SH-SY5Y (cell line): ENCODE data around the gene MAP7D3.
"Not testable (repeated sequence)": the region's sequence is repeated elsewhere in the genome, so short reads cannot be mapped to it uniquely, and the experiment has no call there.

ENCODE experiments used
- GATA2 ChIP-seq: IDR thresholded peaks from 2 replicates; pipeline ENCODE4 v1.6.1; 2011; ENCODE audit warnings: mild to moderate bottlenecking, low read depth, low read length
- GATA3 ChIP-seq: IDR thresholded peaks from 2 replicates; pipeline ENCODE4 v1.6.1; 2011; ENCODE audit warnings: low read depth, mild to moderate bottlenecking, low read length, moderate library complexity

MAP7D3 gene

GRCh38 chrX:136251041-136251991 is at the start of gene MAP7D3:
TSS of gene MAP7D3 (minus strand) at chrX:136251400. CDS start at chrX:136251358, 42 bp downstream.
- TF ChIP-seq GATA2 (no peak), GATA3 (no peak)

- TF ChIP-seq GATA3, GATA2: not testable (repeated sequence)
These were observed 49.5 kb upstream of the MAP7D3 start, which contains the start of gene ADGRG4 for GRCh38 chrX:136300721-136301120. TSS of gene ADGRG4 (plus strand) at chrX:136300963. CDS start at chrX:136308778, 7,815 bp downstream.

GRCh38 chrX:136295380-136295779 is 44.2 kb upstream of the MAP7D3 start:
- TF ChIP-seq GATA2 (no peak), GATA3 (no peak)

GRCh38 chrX:136292656-136293055 is 41.5 kb upstream of the MAP7D3 start:
- no peak for TF ChIP-seq GATA2
- no peak for TF ChIP-seq GATA3

- no peak for TF ChIP-seq GATA3
- no peak for TF ChIP-seq GATA2
These were observed 40.6 kb upstream of the MAP7D3 start for GRCh38 chrX:136291824-136292223.

- TF ChIP-seq GATA3 (no peak), GATA2 (no peak)
These were observed 24.4 kb upstream of the MAP7D3 start for GRCh38 chrX:136275553-136275952.

GRCh38 chrX:136273986-136274385 is 22.8 kb upstream of the MAP7D3 start:
- no peak for TF ChIP-seq GATA3
- TF ChIP-seq GATA2 = no peak

- TF ChIP-seq GATA2 (no peak), GATA3 (no peak)
These were observed 21.1 kb upstream of the MAP7D3 start for GRCh38 chrX:136272325-136272724.

- no peak for TF ChIP-seq GATA2
- TF ChIP-seq GATA3 = no peak
These were observed 20.1 kb upstream of the MAP7D3 start for GRCh38 chrX:136271300-136271699.

- TF ChIP-seq GATA2 = no peak
- TF ChIP-seq GATA3 = no peak
These were observed 18.7 kb upstream of the MAP7D3 start for GRCh38 chrX:136269921-136270320.

GRCh38 chrX:136268051-136269048 is 17.1 kb upstream of the MAP7D3 start:
- TF ChIP-seq GATA3 = no peak
- peak; percentile 41; the same call in 1 of the 2 replicates for TF ChIP-seq GATA2

GRCh38 chrX:136266828-136267227 is 15.6 kb upstream of the MAP7D3 start:
- no peak for TF ChIP-seq GATA2
- TF ChIP-seq GATA3 = no peak

GRCh38 chrX:136262812-136263315 is 11.7 kb upstream of the MAP7D3 start:
- TF ChIP-seq GATA2 (no peak), GATA3 (no peak)

GRCh38 chrX:136262243-136262642 is 11.0 kb upstream of the MAP7D3 start:
- TF ChIP-seq GATA2 (no peak), GATA3 (no peak)

- no peak for TF ChIP-seq GATA3
- no peak for TF ChIP-seq GATA2
These were observed 10.1 kb upstream of the MAP7D3 start for GRCh38 chrX:136261321-136261720.
